Measurements from ENCODE around the gene KDELR1.

The KDELR1 gene

DNA sequence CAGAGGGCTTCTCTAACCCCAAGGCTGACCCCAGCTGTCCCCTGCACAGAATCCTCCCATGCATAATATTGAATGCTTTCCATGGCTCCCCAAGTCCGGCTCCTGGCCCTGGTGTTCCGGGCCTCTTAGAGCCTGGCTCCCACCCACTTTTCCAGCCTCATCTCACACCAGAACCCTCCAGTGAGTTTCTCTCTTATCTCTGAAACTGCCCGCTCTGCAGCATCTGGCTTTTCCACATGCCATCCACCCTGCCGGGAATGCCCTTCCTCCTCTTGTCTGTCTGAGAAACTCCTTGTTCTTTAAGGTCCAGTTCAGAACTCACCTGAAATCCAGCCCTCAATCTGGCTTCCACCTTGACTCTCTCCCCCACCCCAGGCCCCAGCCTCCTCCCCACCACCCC is 20.4 kb downstream of the KDELR1 start:
- DNase-seq = no peak

DNA sequence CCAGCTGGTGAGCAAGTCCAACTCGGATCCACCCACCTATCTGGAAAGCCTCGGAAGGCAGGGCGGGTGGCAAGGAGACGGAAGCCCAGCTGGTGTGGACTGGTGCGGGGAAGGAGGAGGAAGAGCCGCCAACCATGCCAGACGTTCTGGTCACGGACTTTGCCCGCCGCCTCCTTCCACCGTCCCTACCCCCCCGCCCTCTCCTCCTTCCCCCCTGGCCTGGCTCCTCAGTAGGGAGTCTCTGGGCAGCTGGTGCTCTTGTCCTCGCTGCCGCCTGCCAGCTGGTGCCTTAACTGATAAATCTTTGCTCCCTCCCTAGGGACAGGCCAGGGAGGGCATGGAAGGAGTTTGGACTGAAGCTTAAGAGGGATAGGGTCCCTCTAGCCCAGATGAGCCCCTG is 22.4 kb downstream of the KDELR1 start:
- no peak for DNase-seq

DNA sequence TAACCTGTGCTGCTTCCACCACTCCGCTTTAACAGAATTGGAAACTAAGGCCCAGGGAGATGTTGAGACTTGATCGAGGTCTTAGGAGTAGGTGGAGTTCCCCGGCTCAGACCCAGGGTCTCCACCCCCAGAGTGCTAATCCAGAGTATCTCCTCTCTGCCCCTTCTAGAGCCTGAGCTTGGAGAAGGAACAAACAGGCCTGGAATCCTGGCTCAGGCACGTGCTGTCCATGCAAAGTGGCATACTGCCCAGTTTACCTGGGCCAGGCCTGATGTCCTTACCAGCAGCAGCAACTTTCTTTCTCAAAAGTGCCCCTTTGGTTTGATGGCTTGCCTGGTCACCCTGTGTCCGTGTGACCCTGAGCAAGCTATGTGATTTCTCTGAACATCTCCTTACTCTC is 23.5 kb downstream of the KDELR1 start:
- DNase-seq = no peak

DNA sequence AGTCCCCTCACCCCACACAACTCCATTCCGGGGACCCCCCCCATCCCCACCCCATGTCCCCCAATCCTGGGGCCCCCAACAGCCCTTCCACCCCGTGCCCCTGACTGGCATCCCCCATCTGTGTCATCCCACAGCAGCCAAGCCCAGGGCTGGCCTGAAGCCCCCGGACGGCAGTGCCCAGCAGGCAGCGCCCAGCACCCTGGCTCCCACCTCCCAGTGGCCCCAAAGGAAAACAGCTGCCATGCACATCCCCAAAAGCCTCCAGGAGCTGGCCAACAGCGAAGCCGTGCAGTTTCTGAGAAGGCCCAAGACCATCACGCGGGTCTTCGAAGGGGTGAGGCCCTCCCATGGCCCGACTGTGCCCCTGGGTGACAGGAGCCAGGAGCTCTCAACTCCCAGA is 25.7 kb downstream of the KDELR1 start:
- no peak for DNase-seq

GRCh38 chr19:48364598-48365348 is 26.6 kb downstream of the KDELR1 start:
- DNase-seq = no peak

DNA sequence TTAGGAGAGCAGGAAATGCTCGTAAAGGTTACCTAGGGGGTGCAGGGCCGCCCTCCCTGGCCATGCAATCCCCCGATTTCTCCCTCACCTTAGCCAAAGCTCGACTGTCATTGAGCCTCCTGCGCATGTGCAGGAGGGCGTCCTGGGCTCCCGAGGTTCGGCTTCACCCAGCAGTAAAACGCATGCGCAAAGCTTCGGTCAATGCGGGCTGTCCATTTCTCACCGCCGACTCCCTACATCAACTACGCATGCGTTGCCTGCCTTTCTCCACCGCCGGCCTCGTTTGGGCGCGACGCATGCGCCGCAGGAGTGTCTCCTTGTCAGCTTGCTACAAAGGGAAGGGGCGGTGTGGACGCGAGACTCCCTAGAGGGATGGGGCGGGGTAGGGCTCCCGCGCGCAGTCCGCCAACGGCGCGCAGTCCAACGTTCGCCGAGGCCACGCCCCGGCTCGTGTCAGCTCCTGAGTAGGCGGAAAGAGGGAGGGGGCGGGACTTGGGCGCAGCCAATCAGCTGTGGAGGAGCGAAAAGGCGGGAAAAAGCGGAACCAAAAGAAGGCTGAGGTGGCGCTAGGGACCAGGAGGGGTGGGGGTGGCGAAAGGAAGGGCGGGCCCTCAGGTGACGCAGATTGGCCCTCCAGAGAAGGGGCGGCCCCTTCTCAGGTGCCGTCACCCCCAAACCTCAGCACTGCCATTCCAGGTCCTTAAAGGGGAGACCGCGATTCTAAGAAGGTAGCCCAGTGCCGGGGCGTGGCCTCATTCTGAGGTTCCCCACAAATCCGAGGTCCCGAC is 27.3 kb downstream of the KDELR1 start, which contains the start of the genes SYNGR4 and TMEM143:
Gene SYNGR4 (plus strand): TSS at position 558 of the 788 bp plus-strand sequence. CDS start 1,476 bp downstream, outside the sequence.
Gene TMEM143 (minus strand): TSS at position 131 of the 788 bp plus-strand sequence. CDS start 20 bp downstream, at position 111.
- peak; percentile 99 for DNase-seq

GRCh38 chr19:48363500-48363809 is 27.9 kb downstream of the KDELR1 start:
- peak in 1 of 2 experiments; percentile 75 for DNase-seq

DNA sequence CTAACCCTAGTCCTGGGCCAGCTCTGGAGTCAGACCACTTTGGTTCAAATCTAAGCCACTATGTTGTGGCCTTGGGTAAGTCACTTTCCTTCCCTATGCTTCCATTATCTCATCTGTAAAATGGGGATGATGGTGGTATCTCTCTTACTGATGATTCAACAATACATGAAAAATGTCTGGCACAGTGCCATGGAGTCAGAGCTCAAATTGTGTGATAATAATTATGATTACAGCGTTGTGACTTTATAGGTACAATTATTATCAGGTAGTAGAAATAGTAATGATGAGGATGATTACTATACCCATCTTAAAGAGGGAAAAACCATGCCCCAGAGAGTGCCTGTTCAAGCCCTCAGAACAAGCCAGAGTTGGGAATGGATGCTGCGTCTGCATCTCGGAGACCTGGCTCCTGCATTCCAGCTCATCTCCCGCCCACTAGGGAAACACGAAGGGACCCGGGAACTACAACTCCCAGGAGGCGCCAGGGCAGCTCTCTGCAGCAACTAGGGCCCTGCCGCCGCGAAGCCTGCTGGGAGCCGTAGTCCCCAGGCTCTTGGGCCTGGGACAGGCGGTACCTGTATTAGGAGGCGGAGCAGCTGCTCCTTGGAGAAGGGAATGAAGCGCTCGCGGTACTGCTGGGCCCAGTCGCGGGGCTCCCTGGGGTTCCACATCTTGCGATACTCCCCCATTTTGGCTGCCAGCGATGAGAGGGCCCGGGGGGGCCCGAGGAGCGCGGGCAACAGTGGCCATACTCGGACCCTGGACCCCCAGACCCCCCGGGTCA is 28.4 kb downstream of the KDELR1 start:
- DNase-seq = peak; percentile 94 to 98

DNA sequence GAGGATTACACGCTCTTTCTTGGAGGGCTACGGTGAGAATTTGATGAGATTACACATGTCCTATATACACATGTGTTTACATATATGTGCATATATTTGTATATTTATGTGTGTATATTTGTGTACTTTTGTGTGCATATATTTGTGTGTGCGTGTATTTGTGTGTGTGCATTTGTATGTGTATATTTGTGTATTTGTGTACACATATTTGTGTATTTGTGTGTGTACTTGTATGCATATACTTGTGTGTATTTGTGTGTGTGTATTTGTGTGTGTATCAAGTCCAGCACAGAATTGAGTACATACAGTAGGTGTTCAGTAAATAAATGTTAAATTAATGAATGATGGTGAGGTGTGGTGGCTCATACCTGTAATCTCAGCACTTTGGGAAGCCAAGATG is 29.4 kb downstream of the KDELR1 start:
- no peak for DNase-seq

DNA sequence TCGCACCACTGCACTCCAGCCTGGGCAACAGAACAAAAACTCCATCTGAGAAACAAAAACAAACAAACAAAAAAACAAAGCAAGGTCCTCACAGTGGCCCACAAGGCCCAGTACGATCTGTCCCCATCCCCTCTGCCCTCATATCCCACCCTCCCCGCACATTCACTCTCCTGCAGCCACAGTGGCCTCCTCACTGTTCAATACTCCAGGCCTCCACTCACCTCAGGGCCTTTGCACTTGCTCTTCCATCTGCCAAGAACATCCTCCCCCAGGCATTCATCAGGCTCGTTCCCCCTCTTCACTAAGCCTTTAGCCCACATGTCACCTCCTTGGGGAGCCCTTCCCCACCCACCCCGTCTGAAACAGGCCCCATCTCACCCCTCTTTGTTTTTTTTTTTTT is 32.2 kb downstream of the KDELR1 start:
- DNase-seq = no peak

- DNase-seq = no peak
Measured at GRCh38 chr19:48355365-48355954, 35.9 kb downstream of the KDELR1 start.

DNA sequence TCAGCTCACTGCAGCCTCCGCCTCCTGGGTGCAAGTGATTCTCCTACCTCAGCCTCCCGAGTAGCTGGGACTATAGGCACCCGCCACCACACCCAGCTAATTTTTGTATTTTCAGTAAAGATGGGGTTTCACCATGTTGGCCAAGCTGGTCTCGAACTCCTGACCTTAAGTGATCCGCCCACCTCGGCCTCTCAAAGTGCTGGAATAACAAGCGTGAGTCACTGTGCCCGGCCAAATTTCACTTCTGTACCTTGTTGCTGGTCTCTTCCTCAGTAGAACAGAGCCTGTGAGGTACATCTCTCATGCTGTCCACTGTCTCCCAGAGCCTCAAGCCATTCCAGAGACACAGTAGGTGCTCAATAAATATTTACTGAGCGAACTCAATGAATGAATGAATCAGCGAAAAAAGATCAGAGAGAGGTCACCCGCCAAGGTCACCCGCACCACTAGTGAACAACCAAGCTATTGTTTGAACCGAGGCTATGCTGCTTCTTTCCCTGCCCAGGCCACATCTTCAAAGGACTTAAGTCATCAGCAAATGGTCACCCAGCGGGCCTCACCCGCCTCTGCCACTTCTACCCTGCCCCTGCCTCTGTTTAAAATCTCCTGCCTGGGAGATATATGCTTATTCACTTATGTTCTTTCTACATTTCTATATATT is 36.9 kb downstream of the KDELR1 start:
- DNase-seq = no peak

DNA sequence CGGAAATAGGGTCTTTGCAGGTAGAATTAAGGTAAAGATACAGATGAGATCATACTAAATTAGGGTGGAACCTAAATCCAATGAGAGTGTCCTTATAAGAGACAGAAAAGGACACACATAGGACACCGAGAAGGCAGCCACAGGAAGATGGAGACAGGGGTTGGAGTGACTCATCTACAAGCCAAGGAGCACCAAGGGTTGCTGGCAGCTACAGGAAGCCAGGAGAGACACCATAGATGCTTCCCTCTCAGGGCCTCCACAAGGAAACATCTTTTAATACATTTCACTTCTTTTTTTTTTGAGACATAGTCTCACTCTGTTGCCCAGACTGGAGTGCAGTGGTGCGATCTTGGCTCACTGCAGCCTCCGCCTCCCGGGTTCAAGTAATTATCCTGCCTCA is 37.7 kb downstream of the KDELR1 start:
- DNase-seq = no peak

- DNase-seq = peak; percentile 89 to 95
Measured at GRCh38 chr19:48351341-48351752, 40.0 kb downstream of the KDELR1 start.

- DNase-seq = peak in 1 of 2 experiments; percentile 65
Measured at GRCh38 chr19:48350856-48351255, 40.5 kb downstream of the KDELR1 start.

- DNase-seq = no peak
Measured at GRCh38 chr19:48348737-48349136, 42.6 kb downstream of the KDELR1 start.

- DNase-seq = no peak
Measured at GRCh38 chr19:48348045-48348444, 43.3 kb downstream of the KDELR1 start.

DNA sequence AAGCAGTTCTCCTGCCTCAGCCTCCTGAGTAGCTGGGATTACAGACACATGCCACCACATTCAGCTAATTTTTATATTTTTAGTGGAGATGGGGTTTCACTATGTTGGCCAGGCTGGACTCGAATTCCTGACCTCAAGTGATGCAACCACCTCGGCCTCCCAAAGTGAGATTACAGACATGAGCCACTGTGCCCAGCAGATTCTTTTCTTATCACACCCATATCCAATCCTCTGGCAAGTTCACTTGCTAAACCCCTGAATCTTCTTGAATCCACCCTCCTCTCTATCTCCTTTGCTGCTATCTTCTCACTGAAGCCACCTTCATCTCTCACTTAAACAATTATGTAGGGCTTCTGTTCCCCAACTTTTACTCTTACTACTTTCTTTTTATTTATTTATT is 45.2 kb downstream of the KDELR1 start:
- DNase-seq = no peak

DNA sequence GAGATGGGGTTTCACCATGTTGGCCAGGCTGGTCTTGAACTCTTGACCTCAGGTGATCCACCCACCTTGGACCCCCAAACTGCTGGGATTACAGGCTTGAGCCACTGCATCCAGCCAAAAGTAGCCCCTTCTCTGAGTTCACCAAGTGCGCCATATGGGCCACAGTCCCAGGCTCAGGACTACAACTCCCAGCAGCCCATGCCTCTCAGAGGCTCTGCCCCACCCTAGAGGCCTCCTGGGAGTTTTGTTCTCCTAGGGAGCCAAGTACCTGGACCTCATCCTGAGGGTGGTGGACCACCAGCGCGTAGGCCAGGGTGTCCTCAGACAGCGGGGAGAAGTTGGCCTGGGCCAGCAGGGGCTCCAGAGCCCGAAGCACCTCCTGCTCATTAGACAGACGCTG is 46.5 kb downstream of the KDELR1 start:
- peak in 1 of 2 experiments; percentile 22 for DNase-seq

GRCh38 chr19:48342841-48343540 is 48.4 kb downstream of the KDELR1 start:
- no peak for DNase-seq

DNA sequence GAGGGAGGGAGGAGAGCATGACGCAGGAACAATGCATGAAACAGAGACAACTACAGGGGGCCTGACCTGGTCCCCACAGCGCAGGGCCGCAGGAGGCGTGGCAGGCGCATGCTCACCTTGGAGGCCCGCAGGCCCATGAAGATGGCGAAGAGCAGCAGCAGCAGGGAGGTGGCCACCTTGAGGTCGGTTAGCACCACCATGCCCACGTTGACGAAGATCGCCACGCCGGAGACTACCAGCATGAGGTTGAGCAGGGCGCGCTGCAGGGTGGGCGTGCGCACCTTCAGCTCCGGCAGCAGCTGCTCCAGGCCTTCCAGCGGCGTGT is 49.0 kb downstream of the KDELR1 start:
- DNase-seq = no peak

Data from NCI-H526 (cell line).